Measurements from ENCODE around the gene PIP5KL1. TPM values are rescaled to one million over a fixed set of nuclear protein-coding genes. Genes with fewer than 3 reads are reported as not detected.

PIP5KL1 gene
- total RNA-seq, 1 donor from 2014 or later: 1.4 TPM

GRCh38 chr9:127915801-127916719 lies 14.5 kb downstream of the PIP5KL1 start:
- DNase-seq: no peak

- DNase-seq: no peak
These were observed 15.2 kb downstream of the PIP5KL1 start for GRCh38 chr9:127915325-127915752.

GRCh38 chr9:127913682-127914081 lies 16.9 kb downstream of the PIP5KL1 start:
- DNase-seq: no peak

- no peak for DNase-seq
These were observed 17.7 kb downstream of the PIP5KL1 start for GRCh38 chr9:127912882-127913281.

GRCh38 chr9:127912296-127912695 lies 18.3 kb downstream of the PIP5KL1 start:
- DNase-seq: no peak

GRCh38 chr9:127910613-127911205 lies 19.9 kb downstream of the PIP5KL1 start:
- DNase-seq: no peak

GRCh38 chr9:127909839-127910273 lies 20.7 kb downstream of the PIP5KL1 start:
- DNase-seq: no peak

GRCh38 chr9:127908660-127908926 lies 22.0 kb downstream of the PIP5KL1 start:
- no peak for DNase-seq

- no peak for DNase-seq
These were observed 22.5 kb downstream of the PIP5KL1 start for GRCh38 chr9:127907867-127908659.

GRCh38 chr9:127905788-127906191 lies 24.8 kb downstream of the PIP5KL1 start:
- DNase-seq: no peak

- no peak for DNase-seq
These were observed 25.4 kb downstream of the PIP5KL1 start for GRCh38 chr9:127905004-127905728.

GRCh38 chr9:127904561-127905003 lies 26.0 kb downstream of the PIP5KL1 start:
- no peak for DNase-seq

- no peak for DNase-seq
These were observed 26.8 kb downstream of the PIP5KL1 start for GRCh38 chr9:127903557-127904475.

- DNase-seq: peak; percentile 44
These were observed 31.2 kb downstream of the PIP5KL1 start, which contains the start of gene ST6GALNAC6 for GRCh38 chr9:127899128-127899943. ST6GALNAC6 (minus strand) TSS chr9:127899603; CDS start chr9:127897981, 1,622 bp downstream.

- DNase-seq: no peak
These were observed 32.0 kb downstream of the PIP5KL1 start for GRCh38 chr9:127898433-127899127.

- DNase-seq: peak; percentile 73
These were observed 33.3 kb downstream of the PIP5KL1 start for GRCh38 chr9:127897193-127897692.

- no peak for DNase-seq
These were observed 34.0 kb downstream of the PIP5KL1 start for GRCh38 chr9:127896395-127897192.

- DNase-seq: no peak
These were observed 34.8 kb downstream of the PIP5KL1 start for GRCh38 chr9:127895811-127896210.
